Gastrocnemius medialis (tissue), 4 donors: ENCODE results near the gene SLC45A1. TPM values are rescaled to one million over a fixed set of nuclear protein-coding genes. Genes with fewer than 3 reads are reported as not detected.

ENCODE experiments used
- ATAC-seq, 2 donors: fragments of 150-250 bp; one replicate each; pipeline ENCODE4 v1.9.1; 2016
- DNase-seq, 2 donors: peaks; one replicate each; pipeline ENCODE4 v3.0.0-alpha.2; 2019
- H3K27ac ChIP-seq, 4 donors: fragments of 200-600 bp; sonication (generic); 1 replicate in 1 of 4; 2 replicates in 3 of 4; pipeline ENCODE4 v1.5.1; 2016 to 2018; ENCODE audit warnings: mild to moderate bottlenecking in 2 of 4, moderate library complexity in 1 of 4
- H3K27me3 ChIP-seq, 3 donors: fragments of 200-600 bp; sonication (generic) in 2 of 3; 1 replicate in 1 of 3; 2 replicates in 2 of 3; pipeline versions ENCODE4 v1.5.1 to v1.6.0; 2016 to 2019; ENCODE audit warnings: mild to moderate bottlenecking in 1 of 3, moderate library complexity in 1 of 3
- H3K36me3 ChIP-seq, 2 donors: fragments of 200-600 bp; sonication (generic) in 1 of 2; one replicate each; pipeline ENCODE4 v1.5.1; 2017 to 2018
- H3K4me1 ChIP-seq, 2 donors: fragments of 200-600 bp; sonication (generic) in 1 of 2; one replicate each; pipeline ENCODE4 v1.5.1; 2016 to 2017; ENCODE audit warnings: mild to moderate bottlenecking in 2 of 2
- H3K4me3 ChIP-seq, 4 donors: fragments of 200-600 bp; sonication (generic) in 3 of 4; 1 replicate in 1 of 4; 2 replicates in 3 of 4; pipeline ENCODE4 v1.5.1; 2016 to 2019; ENCODE audit warnings: mild to moderate bottlenecking in 2 of 4
- H3K9me3 ChIP-seq, 3 donors: fragments of 200-600 bp; sonication (generic) in 2 of 3; 1 replicate in 1 of 3; 2 replicates in 2 of 3; pipeline ENCODE4 v1.5.1; 2016 to 2019
- POLR2A ChIP-seq, 2 donors: fragments of 450-650 bp; IDR thresholded peaks; one replicate each; pipeline ENCODE4 v1.6.1; 2017; ENCODE audit warnings: antibody characterized with exemption in 2 of 2, mild to moderate bottlenecking in 2 of 2, moderate library complexity in 2 of 2
- in situ Hi-C, 4 donors: fragments of 200-750 bp; cut with MboI; loops; one replicate each; pipeline versions ENCODE4 v1.15.0 to v1.8.0; 2017; ENCODE audit warnings: low sequenced_read_pairs in 4 of 4
- intact Hi-C: fragments of 100-400 bp; cut with DNase I; formaldehyde crosslinking; loops from one replicate; pipeline ENCODE4 v1.15.1; 2023; ENCODE audit warnings: low total_unique reads
- total RNA-seq, 4 donors: library from RNA; depleted of rRNA; stranded (reverse); fragments of >200 nt; gene quantifications; one replicate each; pipeline versions ENCODE4 v1.1.0 to v1.2.3, GENCODE V29; 2016
- TF ChIP-seq, protein P1 (sequence below), 5 experiments: fragments of 450-650 bp in 3 of 5; fragments of 200-600 bp in 2 of 5; sonication (generic) in 2 of 5; IDR thresholded peaks in 4 of 5; conservative IDR thresholded peaks in 1 of 5; 1 replicate in 4 of 5; 2 replicates in 1 of 5; pipeline ENCODE4 v1.5.1; 2016 to 2019; ENCODE audit warnings: antibody characterized with exemption in 5 of 5, mild to moderate bottlenecking in 3 of 5, moderate library complexity in 3 of 5

The SLC45A1 gene
- total RNA-seq, 4 donors from 2014 or later, result 0.56 to 2.9 (median 0.68) TPM

DNA sequence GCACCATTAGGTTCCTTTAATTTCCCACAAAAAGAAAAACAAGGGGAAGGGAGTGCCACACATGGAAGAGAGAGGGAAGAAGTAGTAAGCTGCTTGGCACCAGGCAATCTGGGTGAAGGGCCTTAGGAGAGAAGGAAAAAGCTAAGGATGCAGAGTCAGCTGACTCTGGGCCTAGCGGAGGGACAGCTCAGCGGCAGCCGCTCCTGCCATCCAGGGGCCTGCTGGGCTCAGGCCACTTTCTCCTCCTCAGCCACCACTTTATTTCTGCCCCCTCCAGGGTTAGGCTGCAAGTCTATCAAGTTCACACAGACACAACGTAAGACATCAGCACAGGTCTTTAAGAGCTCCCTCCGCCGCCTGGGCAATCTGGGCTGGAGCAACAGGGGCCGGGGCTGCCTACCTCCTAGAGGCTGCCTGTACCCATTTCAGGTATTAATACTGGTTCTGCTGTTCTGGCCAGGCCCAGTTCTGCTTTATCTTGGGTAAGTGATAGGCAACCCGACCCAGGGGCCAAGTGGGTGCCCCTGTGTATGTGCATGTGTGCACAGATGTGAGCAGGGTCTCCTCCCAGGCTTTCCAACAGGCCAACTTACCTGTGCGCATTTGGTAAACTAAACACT, 53.6 kb downstream of the SLC45A1 start:
- H3K9me3 ChIP-seq, result no peaks in the 10 kb centered on the region
- in situ Hi-C loops, result no loop called here
- H3K27me3 ChIP-seq, result no peaks in the 10 kb centered on the region
- no peaks in the 10 kb centered on the region for H3K36me3 ChIP-seq
- TF ChIP-seq POLR2A (IDR thresholded peaks at IDR 0.05), result no peak
- TF ChIP-seq, protein P1, sequence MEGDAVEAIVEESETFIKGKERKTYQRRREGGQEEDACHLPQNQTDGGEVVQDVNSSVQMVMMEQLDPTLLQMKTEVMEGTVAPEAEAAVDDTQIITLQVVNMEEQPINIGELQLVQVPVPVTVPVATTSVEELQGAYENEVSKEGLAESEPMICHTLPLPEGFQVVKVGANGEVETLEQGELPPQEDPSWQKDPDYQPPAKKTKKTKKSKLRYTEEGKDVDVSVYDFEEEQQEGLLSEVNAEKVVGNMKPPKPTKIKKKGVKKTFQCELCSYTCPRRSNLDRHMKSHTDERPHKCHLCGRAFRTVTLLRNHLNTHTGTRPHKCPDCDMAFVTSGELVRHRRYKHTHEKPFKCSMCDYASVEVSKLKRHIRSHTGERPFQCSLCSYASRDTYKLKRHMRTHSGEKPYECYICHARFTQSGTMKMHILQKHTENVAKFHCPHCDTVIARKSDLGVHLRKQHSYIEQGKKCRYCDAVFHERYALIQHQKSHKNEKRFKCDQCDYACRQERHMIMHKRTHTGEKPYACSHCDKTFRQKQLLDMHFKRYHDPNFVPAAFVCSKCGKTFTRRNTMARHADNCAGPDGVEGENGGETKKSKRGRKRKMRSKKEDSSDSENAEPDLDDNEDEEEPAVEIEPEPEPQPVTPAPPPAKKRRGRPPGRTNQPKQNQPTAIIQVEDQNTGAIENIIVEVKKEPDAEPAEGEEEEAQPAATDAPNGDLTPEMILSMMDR (IDR thresholded peaks at IDR 0.05 in 4 of 5, conservative IDR thresholded peaks at IDR 0.05 in 1 of 5), result no peak
- H3K4me3 ChIP-seq, result peak overlapping the region in 3 of 4 donors; percentile 8 to 29 (median 9)
- H3K4me1 ChIP-seq, result peaks cover 98 to 99% of the 10 kb centered on the region in 2 donors
- intact Hi-C loops, result loop anchor here (5.0 to 10.0 kb wide), 2 partner anchors 331 to 443 kb away; partner anchors contain the start of gene RERE
- peak in 1 of 2 donors; percentile 48 for DNase-seq
- ATAC-seq, result peak; percentile 3 to 19
- H3K27ac ChIP-seq, result peak overlapping the region; percentile 90 to 95 (median 93)

DNA sequence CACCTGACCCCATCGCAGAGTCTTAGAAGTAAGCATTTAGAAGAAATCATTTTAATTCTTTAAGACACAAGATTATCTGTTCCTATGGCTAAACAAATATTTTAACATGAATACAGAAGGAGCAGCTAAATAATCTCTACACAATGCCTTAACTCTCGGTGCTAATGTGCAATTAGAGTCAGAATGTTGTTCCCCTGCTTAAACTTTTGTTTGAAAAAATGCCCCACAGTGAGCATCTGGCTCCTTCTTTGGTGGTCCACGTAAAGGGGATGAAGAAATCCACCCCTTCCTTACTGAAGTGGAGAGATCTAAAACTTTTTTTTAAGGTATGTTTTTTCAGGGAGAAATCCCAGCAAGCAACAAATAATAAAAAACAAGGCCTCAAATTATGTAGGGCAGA, 55.2 kb downstream of the SLC45A1 start:
- Histone ChIP-seq H3K36me3 (no peaks in the 10 kb centered on the region), H3K27ac (peak overlapping the region; percentile 90 to 95 (median 93)), H3K27me3 (no peaks in the 10 kb centered on the region), H3K4me1 (peaks cover 98 to 99% of the 10 kb centered on the region in 2 donors), H3K4me3 (peak overlapping the region in 2 of 4 donors; percentile 8 to 36), H3K9me3 (no peaks in the 10 kb centered on the region)
- DNase-seq (no peak), ATAC-seq (no peak)
- TF ChIP-seq, protein P1 (IDR thresholded peaks at IDR 0.05 in 4 of 5, conservative IDR thresholded peaks at IDR 0.05 in 1 of 5), result no peak
- TF ChIP-seq POLR2A (IDR thresholded peaks at IDR 0.05), result no peak
- in situ Hi-C loops (no loop called here), intact Hi-C loops (loop anchor here (2.0 to 10.0 kb wide), 3 partner anchors 48 to 442 kb away; partner anchors contain the start of gene RERE)

DNA sequence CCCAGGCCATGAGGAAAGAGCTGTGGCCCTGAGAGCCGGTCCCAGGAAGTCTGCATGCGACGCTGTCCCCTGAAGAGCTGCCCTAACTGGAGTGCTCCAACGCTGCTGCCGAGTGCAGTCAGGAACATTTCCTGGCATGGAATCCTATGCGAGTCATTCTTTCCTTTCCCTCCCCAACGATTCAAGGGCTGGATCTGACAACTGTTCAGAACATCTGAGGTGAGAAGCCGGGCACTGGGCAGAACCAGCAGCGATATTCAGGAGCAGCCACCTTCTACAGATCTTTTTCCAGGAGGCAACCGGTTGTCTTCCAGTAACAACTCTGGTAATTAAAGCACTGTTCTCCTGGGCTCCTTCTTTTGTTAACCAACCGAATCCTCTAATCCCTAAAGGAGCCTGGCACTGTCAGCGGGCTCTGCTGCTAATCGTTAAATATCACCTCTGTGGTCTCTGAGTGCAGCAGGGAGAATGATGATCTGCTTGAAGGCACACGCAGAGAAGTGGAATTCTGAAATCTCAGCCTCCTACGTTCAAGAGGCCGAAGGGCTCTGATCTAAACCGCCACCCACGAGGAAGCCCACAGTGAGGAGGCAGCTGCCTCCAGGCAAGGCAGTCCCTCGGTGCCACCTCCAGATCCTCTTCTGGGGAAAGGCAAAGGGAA, 55.8 kb downstream of the SLC45A1 start:
- intact Hi-C loops, result loop anchor here (2.0 to 10.0 kb wide), 3 partner anchors 47 to 441 kb away; partner anchors contain the start of gene RERE
- peak overlapping the region; percentile 15 to 36 (median 20) for H3K4me3 ChIP-seq
- ATAC-seq, result peak; percentile 72 to 73

DNA sequence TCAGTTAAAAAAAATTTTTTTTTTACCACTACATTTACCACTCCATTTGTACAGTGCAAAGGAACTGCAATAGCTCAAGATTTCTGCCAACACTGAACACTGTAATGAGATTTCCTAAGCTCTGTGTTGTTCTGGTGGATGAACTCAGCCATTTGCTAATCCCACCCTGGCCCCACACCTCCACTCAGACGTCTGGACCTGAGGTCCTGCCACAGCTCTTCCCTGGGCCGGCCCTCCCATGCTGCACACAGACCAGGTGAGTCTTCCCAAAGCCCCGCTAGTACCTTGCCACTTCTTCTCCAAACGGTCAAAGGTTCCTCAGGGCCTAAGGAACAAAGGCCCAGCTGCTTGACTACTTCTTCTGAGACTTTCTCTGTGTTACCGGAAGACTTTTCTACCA, 56.4 kb downstream of the SLC45A1 start:
- H3K27ac ChIP-seq, result peak overlapping the region; percentile 90 to 95 (median 93)
- peaks cover 98 to 99% of the 10 kb centered on the region in 2 donors for H3K4me1 ChIP-seq
- ATAC-seq (peak in 1 of 2 donors; percentile 1), DNase-seq (peak in 1 of 2 donors; percentile 48)
- H3K9me3 ChIP-seq, result no peaks in the 10 kb centered on the region
- H3K27me3 ChIP-seq, result no peaks in the 10 kb centered on the region
- peak overlapping the region in 2 of 4 donors; percentile 15 to 21 for H3K4me3 ChIP-seq
- in situ Hi-C loops (no loop called here), intact Hi-C loops (loop anchor here (5.0 to 10.0 kb wide), 2 partner anchors 328 to 440 kb away; partner anchors contain the start of gene RERE)
- TF ChIP-seq, protein P1 (IDR thresholded peaks at IDR 0.05 in 4 of 5, conservative IDR thresholded peaks at IDR 0.05 in 1 of 5), result no peak
- no peak for TF ChIP-seq POLR2A (IDR thresholded peaks at IDR 0.05)
- no peaks in the 10 kb centered on the region for H3K36me3 ChIP-seq

More for the DNA sequence above, 55.8 kb downstream of the SLC45A1 start:
- TF ChIP-seq, protein P1 (IDR thresholded peaks at IDR 0.05 in 4 of 5, conservative IDR thresholded peaks at IDR 0.05 in 1 of 5), result no peak
- TF ChIP-seq POLR2A (IDR thresholded peaks at IDR 0.05), result peak; percentile 40 to 75
- in situ Hi-C loops, result no loop called here
- Histone ChIP-seq H3K27ac (peak overlapping the region; percentile 90 to 95 (median 93)), H3K36me3 (no peaks in the 10 kb centered on the region), H3K9me3 (no peaks in the 10 kb centered on the region), H3K4me1 (peaks cover 98 to 99% of the 10 kb centered on the region in 2 donors), H3K27me3 (no peaks in the 10 kb centered on the region)
- DNase-seq, result peak; percentile 83 to 90
